Measurements from ENCODE around the gene TCP1.
"Not testable (repeated sequence)": the region's sequence is repeated elsewhere in the genome, so short reads cannot be mapped to it uniquely, and the experiment has no call there.

Gene TCP1

GRCh38 chr6:159732550-159732949 lies 56.9 kb downstream of the TCP1 start:
- DNase-seq = not testable (repeated sequence)

DNA sequence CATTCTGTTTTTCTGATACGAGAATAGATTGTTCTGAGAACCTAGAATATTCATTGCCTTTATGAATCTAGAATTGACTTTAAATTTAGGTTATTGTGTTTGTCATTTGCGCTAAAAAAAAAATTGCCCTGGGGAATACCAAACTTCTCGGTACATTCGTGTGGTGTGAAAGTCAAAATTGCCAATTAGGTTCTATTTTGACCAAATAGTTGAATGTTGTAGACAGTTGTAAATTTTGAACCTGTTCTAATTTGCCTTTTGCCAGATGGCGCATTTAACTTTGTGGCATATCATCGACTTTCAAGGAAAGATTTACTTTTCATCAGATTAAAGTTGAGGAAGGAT lies 59.1 kb downstream of the TCP1 start:
- DNase-seq = no peak

GRCh38 chr6:159729598-159730331 lies 59.6 kb downstream of the TCP1 start:
- no peak for DNase-seq

DNA sequence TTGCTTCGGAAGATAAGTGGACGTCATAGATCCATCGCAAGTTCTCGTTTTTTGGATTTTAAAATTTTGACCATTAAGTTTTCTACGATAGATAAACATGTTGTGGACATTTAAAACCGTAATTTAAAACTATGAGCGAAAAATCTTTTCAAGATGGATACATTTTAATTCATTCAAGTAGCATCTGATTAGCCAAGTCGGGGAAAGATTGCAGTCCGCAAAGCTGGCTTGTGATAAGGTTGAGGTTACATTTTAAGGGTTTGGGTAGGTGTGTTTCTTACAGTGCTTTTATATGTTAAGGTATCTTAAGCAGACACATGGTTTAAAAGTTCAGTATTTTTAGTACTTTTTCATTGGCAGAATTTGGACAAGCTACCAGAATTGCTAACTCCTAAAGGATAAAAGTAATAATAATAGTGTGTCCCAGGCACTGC lies 60.9 kb downstream of the TCP1 start:
- DNase-seq = peak in 1 of 2 donors; percentile 34

Data from CD4-positive, alpha-beta T cell treated with Interleukin-1 beta for 1 hour (primary cell).